SK-N-SH (cell line): ENCODE data around the gene DOCK4. TPM values are rescaled to one million over a fixed set of nuclear protein-coding genes. Genes with fewer than 3 reads are reported as not detected.

ENCODE experiments used
- CTCF ChIA-PET: fragments of 300-600, 350-600 bp; formaldehyde crosslinking; extraction: SDS; loops from one replicate; lab custom pipeline; 2021; lab: Yijun Ruan, JAX
- POLR2A ChIA-PET: fragments of 350-600 bp; sonication (Branson Sonifier 250); formaldehyde crosslinking; extraction: SDS; loops from one replicate; lab custom pipeline; 2020; ENCODE audit warnings: antibody characterized with exemption, inconsistent platforms; lab: Yijun Ruan, JAX
- DNase-seq: peaks from one replicate; pipeline ENCODE4 v3.0.0; 2012
- H2AFZ ChIP-seq: fragments of 200-600 bp; sonication (generic); 2 replicates; pipeline ENCODE4 v1.8.1; 2016; ENCODE audit warnings: antibody characterized with exemption, mild to moderate bottlenecking, low read depth
- H3F3A ChIP-seq: fragments of 200-600 bp; sonication (generic); replicated peaks from 2 replicates; pipeline ENCODE3; 2016; ENCODE audit warnings: antibody characterized with exemption, mild to moderate bottlenecking; ENCODE audit not compliant: insufficient read depth
- H3K27ac ChIP-seq, 2 experiments: fragments of 200-500 bp in 1 of 2; fragments of 200-600 bp in 1 of 2; sonication (Bioruptor generic) in 1 of 2; sonication (generic), shearing (Covaris generic) in 1 of 2; 2 replicates each; pipeline versions ENCODE4 v1.5.1 to v1.6.1; 2014 to 2016; ENCODE audit warnings: low read depth in 2 of 2, inconsistent platforms in 1 of 2, low read length in 1 of 2, mild to moderate bottlenecking in 1 of 2, mixed read lengths in 1 of 2
- H3K27me3 ChIP-seq: fragments of 200-600 bp; sonication (generic), shearing (Covaris generic); 2 replicates; pipeline ENCODE4 v1.6.1; 2016; ENCODE audit warnings: mixed run types; ENCODE audit not compliant: insufficient read depth
- H3K36me3 ChIP-seq, 2 experiments: fragments of 200-500 bp in 1 of 2; fragments of 200-600 bp in 1 of 2; sonication (Bioruptor generic) in 1 of 2; sonication (generic) in 1 of 2; replicated peaks in 1 of 2; 2 replicates each; pipeline versions ENCODE3 to v1.5.1; 2014 to 2016; ENCODE audit warnings: low read length in 1 of 2, mild to moderate bottlenecking in 1 of 2; ENCODE audit not compliant: insufficient read depth in 2 of 2, control insufficient read depth in 1 of 2
- H3K4me1 ChIP-seq, 2 experiments: fragments of 200-500 bp in 1 of 2; fragments of 200-600 bp in 1 of 2; sonication (Bioruptor generic) in 1 of 2; sonication (generic), shearing (Covaris generic) in 1 of 2; 2 replicates each; pipeline versions ENCODE4 v1.5.1 to v1.6.1; 2014 to 2016; ENCODE audit warnings: low read depth in 1 of 2, low read length in 1 of 2, mixed run types in 1 of 2; ENCODE audit not compliant: insufficient read depth in 2 of 2, control insufficient read depth in 1 of 2
- H3K4me2 ChIP-seq: fragments of 200-600 bp; sonication (generic), shearing (Covaris generic); 2 replicates; pipeline ENCODE4 v1.6.1; 2017; ENCODE audit warnings: mixed run types
- H3K4me3 ChIP-seq, 2 experiments: fragments of 200-500 bp in 1 of 2; fragments of 200-600 bp in 1 of 2; sonication (Bioruptor generic) in 1 of 2; sonication (generic), shearing (Covaris generic) in 1 of 2; 2 replicates each; pipeline versions ENCODE4 v1.5.1 to v1.8.1; 2014 to 2016; ENCODE audit warnings: low read depth in 2 of 2, inconsistent platforms in 1 of 2, low read length in 1 of 2, mild to moderate bottlenecking in 1 of 2, mixed read lengths in 1 of 2, moderate library complexity in 1 of 2
- H3K79me2 ChIP-seq: fragments of 200-600 bp; sonication (generic); 2 replicates; pipeline ENCODE4 v1.8.1; 2017; ENCODE audit warnings: mild to moderate bottlenecking; ENCODE audit not compliant: insufficient read depth
- H3K9ac ChIP-seq: fragments of 200-600 bp; sonication (generic); 2 replicates; pipeline ENCODE4 v1.6.1; 2017; ENCODE audit warnings: mixed run types
- H3K9me2 ChIP-seq: fragments of 200-600 bp; sonication (generic); 2 replicates; pipeline ENCODE4 v1.6.1; 2017; ENCODE audit warnings: mixed run types
- H3K9me3 ChIP-seq: fragments of 200-600 bp; sonication (generic); 2 replicates; pipeline ENCODE4 v1.6.1; 2017; ENCODE audit warnings: mixed run types, mild to moderate bottlenecking, moderate library complexity
- H4K20me1 ChIP-seq: fragments of 200-600 bp; sonication (generic); 2 replicates; pipeline ENCODE4 v1.6.1; 2017; ENCODE audit warnings: mild to moderate bottlenecking, mixed run types; ENCODE audit not compliant: insufficient read depth
- CHD2 ChIP-seq: fragments of 150-350 bp; IDR thresholded peaks from 2 replicates; pipeline ENCODE4 v1.6.1; 2018; ENCODE audit warnings: low read length; ENCODE audit not compliant: partially characterized antibody
- ELF1 ChIP-seq: IDR thresholded peaks from 2 replicates; pipeline ENCODE4 v1.4.0; 2012
- EZH2phosphoT487 ChIP-seq: fragments of 200-600 bp; sonication (generic); IDR thresholded peaks from 2 replicates; pipeline ENCODE4 v1.6.1; 2017; ENCODE audit warnings: low read depth, mixed run types, mild to moderate bottlenecking, antibody characterized with exemption, moderate library complexity, borderline replicate concordance
- FOXJ3 ChIP-seq: sonication (generic); formaldehyde crosslinking; IDR thresholded peaks from 2 replicates; pipeline ENCODE4 v1.5.1; 2020; ENCODE audit warnings: mild to moderate bottlenecking, missing genetic modification reagents
- FOXM1 ChIP-seq: IDR thresholded peaks from 2 replicates; pipeline ENCODE4 v1.4.0; 2012; ENCODE audit warnings: low read depth, mild to moderate bottlenecking
- NRF1 ChIP-seq: IDR thresholded peaks from 2 replicates; pipeline ENCODE4 v1.6.1; 2012; ENCODE audit warnings: low read depth, mild to moderate bottlenecking, low read length
- POLR2AphosphoS5 ChIP-seq: IDR thresholded peaks from 2 replicates; pipeline ENCODE4 v1.6.1; 2012; ENCODE audit warnings: low read depth, low read length
- RFX5 ChIP-seq: IDR thresholded peaks from 2 replicates; pipeline ENCODE4 v1.6.1; 2012; ENCODE audit warnings: mild to moderate bottlenecking, improper control_type of control experiment, low read length
- TCF12 ChIP-seq: IDR thresholded peaks from 2 replicates; pipeline ENCODE4 v1.4.0; 2012
- YY1 ChIP-seq: IDR thresholded peaks from 2 replicates; pipeline ENCODE4 v1.4.0; 2012; ENCODE audit warnings: low read depth, mild to moderate bottlenecking
- WGBS: methylation state at CpG from one replicate; pipeline ENCODE4 v1.1.6; 2017; ENCODE audit warnings: low lambda C conversion rate; 5-methylcytosine and 5-hydroxymethylcytosine counted together
- polyA plus RNA-seq, 3 experiments: library from polyadenylated mRNA; depleted of rRNA; stranded (reverse); fragments of >200 nt; gene quantifications; 2 replicates each; pipeline ENCODE4 v1.2.3, GENCODE V29; 2012
- TF ChIP-seq, protein P1 (sequence below): IDR thresholded peaks from 2 replicates; pipeline ENCODE4 v1.4.0; 2012; ENCODE audit warnings: low read depth, borderline replicate concordance

Gene DOCK4
- polyA plus RNA-seq, 1 of the 3 experiments (the other 2 are of a cell fraction) = 8.5 TPM

DNA sequence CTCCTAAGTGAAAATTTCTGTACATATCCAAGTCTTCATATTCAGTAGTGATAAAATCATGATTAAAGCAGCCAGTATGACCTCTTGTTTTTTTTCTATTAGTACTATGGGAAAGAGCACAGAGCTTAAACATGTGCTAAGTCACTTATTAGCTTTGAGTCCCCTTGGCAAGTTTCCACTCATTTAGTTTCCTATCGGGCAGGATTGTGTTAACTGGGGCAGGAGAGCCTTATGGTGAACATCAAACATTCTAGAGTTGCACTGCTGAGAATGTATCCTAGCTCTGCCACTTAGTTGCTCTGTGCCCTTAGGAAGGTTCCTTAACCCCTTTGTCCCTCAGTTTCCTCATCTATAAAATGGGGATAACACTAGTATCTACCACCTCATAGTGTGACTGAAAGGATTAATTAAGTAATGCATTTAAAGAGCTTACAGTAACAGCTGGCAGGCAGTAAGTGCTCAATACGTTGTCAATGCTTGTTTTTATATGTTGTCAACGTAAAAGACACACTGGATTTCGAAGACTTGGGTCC is 117.6 kb downstream of the DOCK4 start:
- H3K79me2 ChIP-seq = no peaks in the 10 kb centered on the region
- H3K4me3 ChIP-seq = no peak overlapping the region
- no peak overlapping the region for H2AFZ ChIP-seq
- H3K36me3 ChIP-seq = no peaks in the 10 kb centered on the region
- POLR2A ChIA-PET = no interaction called here
- H3K27ac ChIP-seq = no peak overlapping the region
- H3K9ac ChIP-seq = no peak overlapping the region
- H3K4me2 ChIP-seq = no peak overlapping the region
- WGBS = 87% methylated on average over 4 of the region's 4 CpGs
- no peaks in the 10 kb centered on the region for H3F3A ChIP-seq
- no peaks in the 10 kb centered on the region for H4K20me1 ChIP-seq
- TF ChIP-seq POLR2AphosphoS5 (no peak), YY1 (no peak), EZH2phosphoT487 (no peak), CHD2 (no peak), FOXJ3 (no peak), TCF12 (no peak)
- TF ChIP-seq, all 33 proteins: peak for 0
- CTCF ChIA-PET = no interaction called here
- DNase-seq = no peak
- no peaks in the 10 kb centered on the region for H3K9me3 ChIP-seq
- no peaks in the 10 kb centered on the region for H3K9me2 ChIP-seq
- H3K27me3 ChIP-seq = no peaks in the 10 kb centered on the region
- H3K4me1 ChIP-seq = peaks cover 0 to 6% of the 10 kb centered on the region in 2 experiments; a peak in 2 of 4 replicates

DNA sequence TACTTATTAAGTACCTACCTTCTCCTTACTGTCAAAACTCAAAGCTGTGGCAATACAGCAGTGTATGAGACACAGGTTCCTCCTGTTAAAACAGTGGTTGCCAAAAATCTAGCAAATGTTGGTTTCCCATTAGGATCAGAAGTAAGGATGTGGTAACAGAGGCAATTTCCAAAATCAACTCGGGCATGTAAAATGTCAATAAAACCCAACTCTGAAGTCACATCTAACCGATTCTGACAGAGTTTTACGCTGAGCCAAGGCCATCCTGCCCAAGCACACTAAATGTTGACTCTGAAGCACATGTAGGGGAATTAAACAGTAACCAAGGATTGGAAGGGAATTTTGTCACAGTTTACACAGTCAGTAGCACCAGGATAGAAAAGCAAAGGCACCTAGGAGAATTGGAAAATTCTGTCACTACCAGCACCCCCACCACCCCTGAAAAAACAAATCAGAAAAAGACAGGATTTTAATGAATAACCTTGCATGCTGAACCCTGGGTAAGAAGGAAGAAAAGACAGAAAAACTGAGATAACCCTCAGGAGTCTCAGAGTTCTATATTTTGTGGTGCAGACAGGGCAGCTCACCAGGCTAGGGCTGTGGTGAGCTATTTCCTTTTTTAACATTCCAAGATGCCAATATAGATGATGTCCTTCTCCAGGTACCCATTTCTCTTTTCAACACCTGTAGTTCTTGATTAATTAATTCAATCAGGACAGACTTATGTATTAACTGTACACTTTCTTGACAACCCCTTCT is 119.5 kb downstream of the DOCK4 start:
- ChIA-PET CTCF (interaction anchor here (1.1 to 1.2 kb wide), 3 partner anchors 8 to 25 kb away, joined by 3 to 5 read pairs (median 3); no protein-coding TSS in a partner anchor), POLR2A (no interaction called here)
- H3K79me2 ChIP-seq = no peaks in the 10 kb centered on the region
- peaks cover 0 to 6% of the 10 kb centered on the region in 2 experiments; a peak in 2 of 4 replicates for H3K4me1 ChIP-seq
- TF ChIP-seq, protein P1, sequence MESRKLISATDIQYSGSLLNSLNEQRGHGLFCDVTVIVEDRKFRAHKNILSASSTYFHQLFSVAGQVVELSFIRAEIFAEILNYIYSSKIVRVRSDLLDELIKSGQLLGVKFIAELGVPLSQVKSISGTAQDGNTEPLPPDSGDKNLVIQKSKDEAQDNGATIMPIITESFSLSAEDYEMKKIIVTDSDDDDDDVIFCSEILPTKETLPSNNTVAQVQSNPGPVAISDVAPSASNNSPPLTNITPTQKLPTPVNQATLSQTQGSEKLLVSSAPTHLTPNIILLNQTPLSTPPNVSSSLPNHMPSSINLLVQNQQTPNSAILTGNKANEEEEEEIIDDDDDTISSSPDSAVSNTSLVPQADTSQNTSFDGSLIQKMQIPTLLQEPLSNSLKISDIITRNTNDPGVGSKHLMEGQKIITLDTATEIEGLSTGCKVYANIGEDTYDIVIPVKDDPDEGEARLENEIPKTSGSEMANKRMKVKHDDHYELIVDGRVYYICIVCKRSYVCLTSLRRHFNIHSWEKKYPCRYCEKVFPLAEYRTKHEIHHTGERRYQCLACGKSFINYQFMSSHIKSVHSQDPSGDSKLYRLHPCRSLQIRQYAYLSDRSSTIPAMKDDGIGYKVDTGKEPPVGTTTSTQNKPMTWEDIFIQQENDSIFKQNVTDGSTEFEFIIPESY = no peak
- no peak for TF ChIP-seq FOXJ3
- TF ChIP-seq FOXM1 = no peak
- TF ChIP-seq ELF1 = no peak
- no peak for TF ChIP-seq RFX5
- TF ChIP-seq NRF1 = no peak
- TF ChIP-seq CHD2 = no peak
- no peak overlapping the region for H3K9ac ChIP-seq
- DNase-seq = no peak
- H3K9me2 ChIP-seq = no peaks in the 10 kb centered on the region
- H3F3A ChIP-seq = no peaks in the 10 kb centered on the region
- WGBS = 88% methylated on average over 3 of the region's 3 CpGs
- H2AFZ ChIP-seq = no peak overlapping the region
- no peaks in the 10 kb centered on the region for H3K27me3 ChIP-seq
- H3K4me2 ChIP-seq = no peak overlapping the region
- H3K9me3 ChIP-seq = no peaks in the 10 kb centered on the region
- no peak overlapping the region for H3K4me3 ChIP-seq
- no peaks in the 10 kb centered on the region for H3K36me3 ChIP-seq
- H3K27ac ChIP-seq = no peak overlapping the region
- no peaks in the 10 kb centered on the region for H4K20me1 ChIP-seq
